Neuronal stem cell (in vitro differentiated cells): Measurements from ENCODE around the gene PRR7.

Source experiments
- DNase-seq: peaks from one replicate; pipeline ENCODE4 v3.0.0-alpha.2; 2013; ENCODE audit warnings: low spot score
- H2AFZ ChIP-seq: one replicate; pipeline ENCODE4 v1.6.1; 2013; ENCODE audit warnings: mild to moderate bottlenecking, low read length, inconsistent platforms
- H2AK5ac ChIP-seq: 2 replicates; pipeline ENCODE4 v1.6.1; 2013; ENCODE audit warnings: low read depth, mild to moderate bottlenecking, inconsistent platforms, low read length, moderate library complexity, mixed read lengths
- H2BK120ac ChIP-seq: 2 replicates; pipeline ENCODE4 v1.6.1; 2013; ENCODE audit warnings: low read depth, mild to moderate bottlenecking, inconsistent platforms, low read length, moderate library complexity, mixed read lengths
- H2BK12ac ChIP-seq: one replicate; pipeline ENCODE4 v1.6.1; 2013; ENCODE audit warnings: low read length, inconsistent platforms
- H2BK15ac ChIP-seq: 2 replicates; pipeline ENCODE4 v1.6.1; 2013; ENCODE audit warnings: mild to moderate bottlenecking, low read length, inconsistent platforms, mixed read lengths
- H2BK5ac ChIP-seq: one replicate; pipeline ENCODE4 v1.6.1; 2013; ENCODE audit warnings: inconsistent platforms, mild to moderate bottlenecking, low read length, moderate library complexity
- H3K14ac ChIP-seq: one replicate; pipeline ENCODE4 v1.6.1; 2013; ENCODE audit warnings: low read length, inconsistent platforms
- H3K18ac ChIP-seq: 2 replicates; pipeline ENCODE4 v1.6.1; 2013; ENCODE audit warnings: low read length, inconsistent platforms
- H3K23ac ChIP-seq: 2 replicates; pipeline ENCODE4 v1.6.1; 2013; ENCODE audit warnings: low read depth, mild to moderate bottlenecking, mixed read lengths, low read length, inconsistent platforms; ENCODE audit not compliant: poor library complexity
- H3K27ac ChIP-seq: replicated peaks from 3 replicates; pipeline ENCODE4 v1.5.1; 2013; ENCODE audit warnings: low read length, inconsistent platforms
- H3K27me3 ChIP-seq, 3 experiments: 2 replicates each; pipeline ENCODE4 v1.6.1; 2013; ENCODE audit warnings: low read length in 3 of 3, mild to moderate bottlenecking in 2 of 3, inconsistent platforms in 1 of 3, low read depth in 1 of 3, mixed read lengths in 1 of 3, moderate library complexity in 1 of 3; ENCODE audit not compliant: control insufficient read depth in 3 of 3, insufficient read depth in 3 of 3
- H3K36me3 ChIP-seq, 2 donors: replicated peaks in 1 of 2; 2 replicates each; pipeline ENCODE4 v1.6.1; 2013; ENCODE audit warnings: low read length in 2 of 2; ENCODE audit not compliant: control insufficient read depth in 2 of 2, insufficient read depth in 2 of 2
- H3K4ac ChIP-seq: 2 replicates; pipeline ENCODE4 v1.6.1; 2013; ENCODE audit warnings: inconsistent platforms, mild to moderate bottlenecking, low read length, moderate library complexity
- H3K4me1 ChIP-seq, 2 donors: 1 replicate in 1 of 2; 2 replicates in 1 of 2; pipeline ENCODE4 v1.6.1; 2013; ENCODE audit warnings: low read length in 2 of 2, low read depth in 1 of 2; ENCODE audit not compliant: control insufficient read depth in 2 of 2, insufficient read depth in 1 of 2
- H3K4me2 ChIP-seq: one replicate; pipeline ENCODE4 v1.6.1; 2013; ENCODE audit warnings: mild to moderate bottlenecking, low read length, inconsistent platforms; ENCODE audit not compliant: insufficient read depth, poor library complexity, severe bottlenecking
- H3K4me3 ChIP-seq, 2 donors: 2 replicates each; pipeline ENCODE4 v1.5.1; 2013; ENCODE audit warnings: low read length in 2 of 2, mild to moderate bottlenecking in 2 of 2, inconsistent platforms in 1 of 2, moderate library complexity in 1 of 2
- H3K79me1 ChIP-seq: one replicate; pipeline ENCODE4 v1.6.1; 2013; ENCODE audit warnings: low read depth, mild to moderate bottlenecking, inconsistent platforms, low read length, moderate library complexity
- H3K9ac ChIP-seq: one replicate; pipeline ENCODE4 v1.6.1; 2013; ENCODE audit warnings: mild to moderate bottlenecking, low read depth, low read length, inconsistent platforms; ENCODE audit not compliant: poor library complexity
- H3K9me3 ChIP-seq, 2 donors: replicated peaks in 1 of 2; 2 replicates each; pipeline versions ENCODE3 to v1.6.1; 2013; ENCODE audit warnings: low read length in 2 of 2, mild to moderate bottlenecking in 2 of 2, inconsistent platforms in 1 of 2, low read depth in 1 of 2, mixed read lengths in 1 of 2, moderate library complexity in 1 of 2; ENCODE audit not compliant: control insufficient read depth in 2 of 2, insufficient read depth in 1 of 2
- H4K8ac ChIP-seq: one replicate; pipeline ENCODE4 v1.6.1; 2013; ENCODE audit warnings: low read depth, mild to moderate bottlenecking, inconsistent platforms, low read length, moderate library complexity
- H4K91ac ChIP-seq: one replicate; pipeline ENCODE4 v1.6.1; 2013; ENCODE audit warnings: low read length, low read depth, mild to moderate bottlenecking, inconsistent platforms; ENCODE audit not compliant: poor library complexity
- WGBS, 2 donors: extraction: QIAGEN DNeasy Blood & Tissue Kit; methylation state at CpG; one replicate each; pipeline ENCODE4 v1.1.7; 2013; ENCODE audit warnings: missing lambda C conversion rate in 2 of 2, mixed read lengths in 1 of 2; ENCODE audit not compliant: insufficient read length in 2 of 2, insufficient replicate concordance in 1 of 2; ENCODE audit errors: extremely low coverage in 2 of 2; 5-methylcytosine and 5-hydroxymethylcytosine counted together

Gene PRR7

GRCh38 chr5:177478711-177479646 lies 32.4 kb downstream of the PRR7 start:
- DNase-seq, result no peak
- no CpG with 5 or more reads among the region's 18 CpGs for WGBS, 2 donors

GRCh38 chr5:177479774-177480173 lies 33.2 kb downstream of the PRR7 start:
- Histone ChIP-seq H3K14ac (no peak overlapping the region), H3K4me3 (no peak overlapping the region), H3K79me1 (peaks cover 12% of the 10 kb centered on the region), H3K27ac (no peak overlapping the region), H3K4me1 (peaks cover 1 to 9% of the 10 kb centered on the region in 2 donors), H3K18ac (no peak overlapping the region), H3K23ac (peak overlapping the region; percentile 16), H3K27me3 (no peaks in the 10 kb centered on the region), H3K4ac (no peak overlapping the region), H3K36me3 (peaks cover 37 to 52% of the 10 kb centered on the region in 2 donors), H3K9me3 (peaks cover 0 to 4% of the 10 kb centered on the region in 2 donors), H2AK5ac (no peak overlapping the region), H2BK5ac (no peak overlapping the region), H3K4me2 (no peak overlapping the region), H3K9ac (no peak overlapping the region), H2AFZ (no peak overlapping the region), H2BK15ac (no peak overlapping the region), H2BK12ac (no peak overlapping the region), H4K91ac (no peak overlapping the region), H2BK120ac (no peak overlapping the region), H4K8ac (no peak overlapping the region)
- DNase-seq, result no peak
- no CpG with 5 or more reads among the region's 14 CpGs for WGBS, 2 donors

More at GRCh38 chr5:177478711-177479646, 32.4 kb downstream of the PRR7 start:
- Histone ChIP-seq H3K79me1 (peaks cover 8% of the 10 kb centered on the region), H2AK5ac (peak overlapping the region; percentile 7), H3K9me3 (peaks cover 0 to 1% of the 10 kb centered on the region in 2 donors), H2AFZ (no peak overlapping the region), H2BK12ac (no peak overlapping the region), H3K14ac (no peak overlapping the region), H4K8ac (no peak overlapping the region), H3K4me3 (no peak overlapping the region), H3K36me3 (peaks cover 29 to 44% of the 10 kb centered on the region in 2 donors), H3K4ac (no peak overlapping the region), H2BK120ac (no peak overlapping the region), H2BK15ac (no peak overlapping the region), H4K91ac (no peak overlapping the region), H3K4me1 (peaks cover 7 to 12% of the 10 kb centered on the region in 2 donors), H3K18ac (peak overlapping the region; percentile 29), H3K27me3 (no peaks in the 10 kb centered on the region), H3K23ac (peak overlapping the region; percentile 74), H3K4me2 (no peak overlapping the region), H3K9ac (peak overlapping the region; percentile 35), H3K27ac (no peak overlapping the region), H2BK5ac (peak overlapping the region; percentile 25)

GRCh38 chr5:177482359-177482795 lies 35.8 kb downstream of the PRR7 start:
- Histone ChIP-seq H3K4me3 (no peak overlapping the region), H3K27me3 (no peaks in the 10 kb centered on the region), H3K4ac (no peak overlapping the region), H3K23ac (no peak overlapping the region), H4K8ac (no peak overlapping the region), H2BK15ac (no peak overlapping the region), H2AK5ac (no peak overlapping the region), H2BK12ac (no peak overlapping the region), H2AFZ (no peak overlapping the region), H2BK5ac (no peak overlapping the region), H4K91ac (no peak overlapping the region), H3K4me2 (no peak overlapping the region), H3K27ac (no peak overlapping the region), H3K18ac (no peak overlapping the region), H3K4me1 (peaks cover 0 to 7% of the 10 kb centered on the region in 2 donors), H3K14ac (no peak overlapping the region), H3K36me3 (peaks cover 52 to 77% of the 10 kb centered on the region in 2 donors), H3K9me3 (peaks cover 0 to 4% of the 10 kb centered on the region in 2 donors), H3K79me1 (peaks cover 12% of the 10 kb centered on the region), H3K9ac (no peak overlapping the region), H2BK120ac (no peak overlapping the region)
- 100% methylated on average over 4 of the region's 10 CpGs; no CpG with 5 or more reads in 1 of the 2 donors for WGBS, 2 donors
- no peak for DNase-seq

- no peak overlapping the region for H3K18ac ChIP-seq
- H4K91ac ChIP-seq, result no peak overlapping the region
- H3K9ac ChIP-seq, result no peak overlapping the region
- H2BK120ac ChIP-seq, result no peak overlapping the region
- peak overlapping the region; percentile 75 for H2BK5ac ChIP-seq
- H3K4me2 ChIP-seq, result no peak overlapping the region
- H2AFZ ChIP-seq, result no peak overlapping the region
- peaks cover 0 to 4% of the 10 kb centered on the region in 2 donors for H3K9me3 ChIP-seq
- no peak for DNase-seq
- peak overlapping the region; percentile 10 for H3K23ac ChIP-seq
- no peak overlapping the region for H3K27ac ChIP-seq
- peaks cover 12% of the 10 kb centered on the region for H3K79me1 ChIP-seq
- H3K4me3 ChIP-seq, result no peak overlapping the region
- no peaks in the 10 kb centered on the region for H3K27me3 ChIP-seq
- no peak overlapping the region for H2BK15ac ChIP-seq
- H3K4ac ChIP-seq, result no peak overlapping the region
- peaks cover 59 to 83% of the 10 kb centered on the region in 2 donors for H3K36me3 ChIP-seq
- no CpG with 5 or more reads among the region's 9 CpGs for WGBS, 2 donors
- H4K8ac ChIP-seq, result no peak overlapping the region
- no peak overlapping the region for H3K14ac ChIP-seq
- no peak overlapping the region for H2AK5ac ChIP-seq
- H3K4me1 ChIP-seq, result peaks cover 0 to 7% of the 10 kb centered on the region in 2 donors
- no peak overlapping the region for H2BK12ac ChIP-seq
Observed at GRCh38 chr5:177483042-177483441, 36.4 kb downstream of the PRR7 start.
